Activated naive CD4-positive, alpha-beta T cell treated with anti-CD3 and anti-CD28 coated beads, Interleukin-2, amount 50 U/mL, for 72 hours (primary cell): ENCODE results near the gene ATF6B. TPM values are rescaled to one million over a fixed set of nuclear protein-coding genes. Genes with fewer than 3 reads are reported as not detected.
A peak's percentile ranks its signal among the peaks of the same experiment; 100 is the strongest.

Experiments
- ATAC-seq, 2 donors: fragments of 150-1000 bp; cut with Tn5 transposase; 2 replicates each; pipeline ENCODE4 v1.10.0; 2021; ENCODE audit warnings: mild to moderate bottlenecking in 2 of 2, moderate library complexity in 2 of 2
- DNase-seq, 2 donors: peaks; one replicate each; pipeline ENCODE4 v3.0.0; 2021 to 2022; ENCODE audit warnings: low spot score in 2 of 2
- H3K27ac Mint-ChIP-seq, 2 donors: one replicate each; pipeline ENCODE4 v1.8.0; 2022; ENCODE audit warnings: mild to moderate bottlenecking in 2 of 2, mixed read lengths in 2 of 2
- H3K36me3 Mint-ChIP-seq, 2 donors: one replicate each; pipeline ENCODE4 v1.8.0; 2022; ENCODE audit warnings: mixed read lengths in 2 of 2
- H3K9me3 Mint-ChIP-seq, 2 donors: one replicate each; pipeline ENCODE4 v1.8.0; 2022; ENCODE audit warnings: mixed read lengths in 2 of 2
- total RNA-seq, 2 donors: library from RNA; stranded (reverse); gene quantifications; one replicate each; pipeline ENCODE4 v1.2.3, GENCODE V29; 2022

ATF6B gene
- total RNA-seq, 2 donors from 2014 or later: 87.5 to 101 TPM

GRCh38 chr6:32164295-32164694, 36.2 kb upstream of the ATF6B start, which contains the start of gene EGFL8:
Gene EGFL8, plus strand, starts transcription at chr6:32164595. Its CDS starts 1,571 bp downstream, at chr6:32166166.
- ATAC-seq: no peak
- H3K36me3 Mint-ChIP-seq: peaks cover 0 to 4% of the 10 kb centered on the region in 2 donors
- peak within 1 kb of the TSS; percentile 17 to 33 for H3K27ac Mint-ChIP-seq
- H3K9me3 Mint-ChIP-seq: no peaks in the 10 kb centered on the region
- DNase-seq: no peak

- Mint-ChIP-seq H3K27ac (peak overlapping the region; percentile 17 to 33), H3K9me3 (no peaks in the 10 kb centered on the region), H3K36me3 (peaks cover 0 to 4% of the 10 kb centered on the region in 2 donors)
- no peak for DNase-seq
- no peak for ATAC-seq
Measured at GRCh38 chr6:32163559-32164258, 35.7 kb upstream of the ATF6B start.

- ATAC-seq (no peak), DNase-seq (no peak)
- peaks cover 14 to 15% of the 10 kb centered on the region in 2 donors for H3K36me3 Mint-ChIP-seq
- H3K9me3 Mint-ChIP-seq: no peaks in the 10 kb centered on the region
- H3K27ac Mint-ChIP-seq: no peak overlapping the region
Measured at GRCh38 chr6:32158052-32158451, 30.0 kb upstream of the ATF6B start.

- no peak overlapping the region for H3K27ac Mint-ChIP-seq
- H3K9me3 Mint-ChIP-seq: no peaks in the 10 kb centered on the region
- ATAC-seq (no peak), DNase-seq (no peak)
- H3K36me3 Mint-ChIP-seq: peaks cover 11 to 14% of the 10 kb centered on the region in 2 donors
Measured at GRCh38 chr6:32156891-32157290, 28.8 kb upstream of the ATF6B start.

- Mint-ChIP-seq H3K27ac (peak overlapping the region; percentile 83 to 95), H3K9me3 (no peaks in the 10 kb centered on the region), H3K36me3 (peaks cover 11 to 14% of the 10 kb centered on the region in 2 donors)
- ATAC-seq: peak; percentile 79 to 88
- DNase-seq: peak; percentile 64 to 76
Measured at GRCh38 chr6:32154514-32155161, 26.6 kb upstream of the ATF6B start.

- DNase-seq (peak; percentile 66 to 78), ATAC-seq (peak; percentile 75 to 80)
- no peaks in the 10 kb centered on the region for H3K9me3 Mint-ChIP-seq
- peaks cover 11 to 17% of the 10 kb centered on the region in 2 donors for H3K36me3 Mint-ChIP-seq
- H3K27ac Mint-ChIP-seq: peak within 1 kb of the TSS; percentile 83 to 95
Measured at GRCh38 chr6:32153564-32154513, 25.8 kb upstream of the ATF6B start, which contains the start of gene PPT2. Gene PPT2, plus strand, starts transcription at chr6:32154141. Its CDS starts 454 bp downstream, at chr6:32154595.

GRCh38 chr6:32152769-32153563, 24.9 kb upstream of the ATF6B start:
- ATAC-seq (no peak), DNase-seq (no peak)
- H3K9me3 Mint-ChIP-seq: peaks cover 0 to 3% of the 10 kb centered on the region in 2 donors
- H3K27ac Mint-ChIP-seq: peak overlapping the region; percentile 81 to 83
- H3K36me3 Mint-ChIP-seq: peaks cover 7 to 25% of the 10 kb centered on the region in 2 donors

- ATAC-seq: no peak
- H3K9me3 Mint-ChIP-seq: peaks cover 0 to 4% of the 10 kb centered on the region in 2 donors
- H3K27ac Mint-ChIP-seq: peak within 1 kb of the TSS in 1 of 2 donors; percentile 14
- H3K36me3 Mint-ChIP-seq: peaks cover 7 to 18% of the 10 kb centered on the region in 2 donors
- DNase-seq: no peak
Measured at GRCh38 chr6:32151863-32152768, 24.1 kb upstream of the ATF6B start, which contains the start of gene PRRT1. Gene PRRT1, minus strand, starts transcription at chr6:32151939. Its CDS starts 112 bp downstream, at chr6:32151827.

- ATAC-seq (no peak), DNase-seq (no peak)
- Mint-ChIP-seq H3K9me3 (peaks cover 0 to 4% of the 10 kb centered on the region in 2 donors), H3K27ac (peak overlapping the region in 1 of 2 donors; percentile 14), H3K36me3 (peaks cover 7 to 18% of the 10 kb centered on the region in 2 donors)
Measured at GRCh38 chr6:32151181-32151862, 23.3 kb upstream of the ATF6B start.

- Mint-ChIP-seq H3K9me3 (peaks cover 0 to 4% of the 10 kb centered on the region in 2 donors), H3K27ac (no peak overlapping the region), H3K36me3 (peaks cover 7 to 18% of the 10 kb centered on the region in 2 donors)
- no peak for ATAC-seq
- no peak for DNase-seq
Measured at GRCh38 chr6:32149932-32150870, 22.2 kb upstream of the ATF6B start.

GRCh38 chr6:32149092-32149755, 21.2 kb upstream of the ATF6B start:
- no peak for DNase-seq
- peak overlapping the region in 1 of 2 donors; percentile 29 for H3K27ac Mint-ChIP-seq
- peak in 1 of 2 donors; percentile 12 for ATAC-seq
- peaks cover 3 to 15% of the 10 kb centered on the region in 2 donors for H3K36me3 Mint-ChIP-seq
- peaks cover 0 to 4% of the 10 kb centered on the region in 2 donors for H3K9me3 Mint-ChIP-seq

- H3K9me3 Mint-ChIP-seq: peaks cover 0 to 4% of the 10 kb centered on the region in 2 donors
- H3K36me3 Mint-ChIP-seq: peaks cover 0 to 12% of the 10 kb centered on the region in 2 donors
- ATAC-seq (peak; percentile 69 to 73), DNase-seq (peak; percentile 69 to 73)
- peak overlapping the region in 1 of 2 donors; percentile 29 for H3K27ac Mint-ChIP-seq
Measured at GRCh38 chr6:32148289-32149091, 20.4 kb upstream of the ATF6B start.
